Medulla oblongata (tissue), 1 donor: ENCODE data around the gene PRKCE.
A peak's percentile ranks its signal among the peaks of the same experiment; 100 is the strongest.

Experiments
- DNase-seq: peaks from one replicate; pipeline ENCODE4 v3.0.0-alpha.2; 2015; ENCODE audit errors: extremely low spot score

Gene PRKCE

GRCh38 chr2:46167924-46168323, 516.4 kb downstream of the PRKCE start:
- no peak for DNase-seq

DNA sequence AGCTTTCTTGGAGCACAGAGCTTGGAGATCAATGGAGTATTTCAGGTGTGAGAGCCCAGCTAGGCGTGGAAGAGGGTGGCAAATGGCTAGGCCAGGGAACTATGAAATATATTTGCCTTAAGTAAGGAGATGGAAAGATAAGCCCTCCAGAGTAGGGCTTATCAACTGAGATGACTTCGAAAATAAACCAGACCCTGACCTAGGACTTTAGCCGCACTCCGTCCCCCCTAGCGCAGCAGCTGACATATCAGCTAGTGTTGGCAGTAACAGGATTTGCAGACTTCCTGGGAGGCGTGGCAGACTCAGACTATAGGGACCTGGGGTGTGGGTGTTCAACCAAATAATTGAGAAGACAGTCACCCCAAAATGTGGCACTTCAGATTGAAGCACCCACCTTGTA, 518.0 kb downstream of the PRKCE start:
- DNase-seq, result no peak

DNA sequence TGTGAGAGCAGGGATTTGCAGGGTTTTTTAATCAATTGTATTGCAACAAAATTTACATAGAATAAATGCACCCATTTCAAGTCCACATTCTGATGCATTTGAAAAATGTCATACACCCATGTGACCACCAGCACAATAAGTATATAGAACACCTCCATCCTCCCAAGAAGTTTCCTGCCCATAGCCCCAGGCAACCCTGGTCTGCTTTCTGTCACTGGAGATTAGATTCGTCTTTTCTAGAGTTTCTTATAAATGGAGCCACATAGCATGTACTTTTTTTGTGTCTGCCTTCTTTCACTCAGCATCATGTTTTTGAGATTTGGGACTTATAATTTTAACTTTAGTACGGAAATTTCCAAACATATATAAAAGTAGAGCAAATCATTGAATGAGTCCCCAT, 518.6 kb downstream of the PRKCE start:
- DNase-seq, result no peak

DNA sequence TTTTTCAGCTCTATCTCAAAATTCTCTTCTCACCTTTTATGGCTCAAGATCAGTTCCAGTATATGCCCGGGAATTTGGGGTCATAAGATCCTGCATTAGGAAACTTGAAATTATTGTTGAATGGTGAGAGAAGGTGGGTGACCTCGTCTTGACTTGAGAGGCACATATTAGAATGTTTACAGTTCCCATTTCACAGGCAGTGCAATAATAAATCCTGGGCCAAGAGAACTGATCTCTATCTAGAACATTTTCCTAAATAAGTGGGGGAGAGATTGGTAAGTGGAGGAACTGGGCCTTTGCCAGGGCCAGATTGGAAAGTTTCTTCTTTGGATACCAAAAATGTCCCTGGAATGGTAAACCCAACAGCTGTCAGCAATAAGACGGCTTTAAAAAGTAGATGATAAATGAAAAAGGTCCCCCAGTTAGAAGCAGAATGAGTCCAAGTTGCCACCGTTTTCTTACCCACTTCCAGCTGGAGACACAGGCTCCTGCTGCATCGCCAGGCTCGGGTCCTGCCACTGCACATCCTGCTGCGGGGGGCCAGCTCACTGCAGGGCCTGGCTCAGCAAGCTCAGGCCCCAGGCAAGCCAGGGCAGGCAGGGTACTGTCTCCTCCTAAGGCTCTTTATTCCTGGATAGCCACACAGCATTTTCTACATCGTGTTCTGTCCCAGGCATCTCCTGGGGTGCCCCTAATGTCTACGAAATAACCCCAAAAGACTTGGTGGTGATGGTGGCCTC, 519.3 kb downstream of the PRKCE start:
- DNase-seq, result no peak

- no peak for DNase-seq
These were observed 520.0 kb downstream of the PRKCE start for GRCh38 chr2:46171411-46171953.

GRCh38 chr2:46171996-46172546, 520.6 kb downstream of the PRKCE start:
- no peak for DNase-seq

GRCh38 chr2:46173030-46173429, 521.6 kb downstream of the PRKCE start:
- no peak for DNase-seq

DNA sequence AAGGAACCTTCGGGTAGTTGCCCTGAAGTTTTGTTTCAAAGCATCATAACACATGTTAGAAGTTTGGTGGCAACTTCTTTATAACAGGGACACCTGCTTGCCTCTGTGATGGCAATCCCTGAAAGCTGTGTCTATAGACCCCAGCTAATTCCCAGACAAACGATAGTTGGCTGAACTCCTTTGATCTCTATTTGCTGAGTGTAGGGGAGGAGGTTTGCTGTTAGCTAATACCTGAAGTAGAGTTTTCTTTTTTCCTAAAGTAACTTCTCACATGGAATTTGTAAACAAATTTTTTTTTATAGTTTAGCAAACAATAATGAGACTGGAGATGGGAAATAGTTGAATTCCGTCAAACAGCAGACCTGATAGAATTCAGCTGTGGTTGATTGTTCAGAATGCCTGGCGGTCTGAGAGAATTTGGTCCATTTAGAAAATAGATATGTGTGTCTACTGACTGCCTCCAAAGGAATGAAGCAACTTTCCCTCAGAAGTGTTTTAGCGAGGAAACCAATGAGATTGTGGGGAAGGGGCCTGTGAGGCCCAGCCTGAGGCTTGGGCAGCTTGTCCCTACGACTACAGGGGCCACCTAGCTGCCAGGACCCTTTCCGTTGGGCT, 522.3 kb downstream of the PRKCE start:
- DNase-seq, result no peak

DNA sequence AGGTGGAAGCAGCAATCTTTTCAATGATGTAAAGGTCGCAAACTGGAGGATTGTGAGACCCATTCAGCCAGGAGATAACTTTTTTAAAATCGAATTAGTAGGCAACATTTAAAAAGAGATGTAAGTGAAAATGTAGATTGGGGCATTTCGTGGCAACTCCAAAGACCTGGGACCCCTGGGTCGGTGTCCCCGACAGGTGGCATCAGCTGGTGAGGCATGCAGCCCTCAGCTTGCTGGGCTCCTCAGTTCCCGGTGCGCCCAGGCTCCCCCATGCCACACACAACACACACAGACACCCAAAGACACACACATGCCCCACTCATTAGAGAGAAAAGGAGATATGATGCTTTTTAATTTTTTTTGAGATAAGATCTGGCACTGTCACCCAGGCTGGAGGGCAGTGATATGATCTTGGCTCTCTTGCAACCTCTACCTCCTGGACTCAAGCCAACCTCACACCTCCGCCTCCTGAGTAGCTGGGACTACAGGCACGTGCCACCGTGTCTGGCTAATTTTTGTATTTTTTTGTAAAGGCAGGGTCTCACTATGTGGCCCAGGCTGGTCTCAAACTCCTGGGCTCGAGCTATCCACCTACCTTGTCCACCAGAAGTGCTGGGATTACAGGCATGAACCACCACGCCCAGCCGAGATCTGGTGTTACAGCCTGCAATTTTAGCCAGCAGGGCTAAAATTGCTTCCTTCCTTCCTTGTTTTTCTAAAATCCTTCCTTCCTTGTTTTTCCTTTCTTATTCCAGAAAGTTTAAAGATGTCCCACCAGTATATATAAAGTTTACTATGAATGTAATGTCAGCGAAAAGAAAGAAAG, 523.1 kb downstream of the PRKCE start:
- DNase-seq, result no peak

GRCh38 chr2:46175419-46175818, 523.9 kb downstream of the PRKCE start:
- no peak for DNase-seq

DNA sequence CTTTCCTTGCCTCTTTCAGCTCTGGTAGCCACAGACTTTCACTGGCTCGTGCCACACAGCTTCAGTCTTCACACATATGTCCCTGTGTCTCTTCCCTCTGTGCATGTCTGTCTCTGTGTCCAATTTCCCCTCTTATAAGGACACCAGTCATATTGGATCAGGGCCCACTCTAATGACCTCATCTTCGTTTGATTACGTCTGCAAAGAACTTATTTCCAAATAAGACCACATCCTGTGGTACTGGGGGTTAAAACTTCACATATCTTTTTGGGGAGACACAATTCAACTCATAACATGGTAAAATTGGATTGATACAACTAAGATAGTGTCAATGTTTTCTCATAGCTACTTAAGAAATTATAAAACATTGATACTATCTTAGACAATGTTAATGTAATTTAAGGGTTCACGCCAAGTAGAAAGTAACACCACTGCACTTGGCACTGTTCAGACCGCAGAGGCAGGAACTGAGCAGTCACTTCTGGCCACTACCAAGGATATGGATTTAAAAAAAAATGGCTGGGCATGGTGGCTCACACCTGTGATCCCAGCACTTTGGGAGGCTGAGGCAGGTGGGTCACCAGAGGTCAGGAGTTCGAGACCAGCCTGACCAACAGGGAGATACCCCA, 526.1 kb downstream of the PRKCE start:
- DNase-seq, result no peak

- DNase-seq, result no peak
These were observed 527.7 kb downstream of the PRKCE start for GRCh38 chr2:46179037-46179621.

DNA sequence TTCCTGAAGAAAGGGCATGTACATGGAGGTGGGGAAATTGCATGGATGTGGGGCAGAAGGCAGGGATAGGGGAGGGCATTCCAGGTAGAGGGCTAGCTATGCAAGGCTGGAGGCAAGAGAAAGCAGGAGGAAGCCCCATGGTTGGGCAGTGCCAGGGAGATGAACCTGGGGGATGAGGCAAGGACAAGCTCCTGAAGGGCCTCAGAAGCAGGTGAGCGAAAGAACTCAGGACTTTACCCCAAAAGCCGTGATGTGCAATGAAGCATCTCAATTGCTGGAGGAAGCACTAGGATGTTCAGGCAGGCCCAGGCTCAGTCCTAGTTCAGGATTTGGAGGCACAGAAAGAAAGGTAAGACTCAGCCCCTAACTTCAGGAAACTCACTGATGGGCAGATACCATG, 528.7 kb downstream of the PRKCE start:
- no peak for DNase-seq

GRCh38 chr2:46181306-46181705, 529.8 kb downstream of the PRKCE start:
- no peak for DNase-seq

DNA sequence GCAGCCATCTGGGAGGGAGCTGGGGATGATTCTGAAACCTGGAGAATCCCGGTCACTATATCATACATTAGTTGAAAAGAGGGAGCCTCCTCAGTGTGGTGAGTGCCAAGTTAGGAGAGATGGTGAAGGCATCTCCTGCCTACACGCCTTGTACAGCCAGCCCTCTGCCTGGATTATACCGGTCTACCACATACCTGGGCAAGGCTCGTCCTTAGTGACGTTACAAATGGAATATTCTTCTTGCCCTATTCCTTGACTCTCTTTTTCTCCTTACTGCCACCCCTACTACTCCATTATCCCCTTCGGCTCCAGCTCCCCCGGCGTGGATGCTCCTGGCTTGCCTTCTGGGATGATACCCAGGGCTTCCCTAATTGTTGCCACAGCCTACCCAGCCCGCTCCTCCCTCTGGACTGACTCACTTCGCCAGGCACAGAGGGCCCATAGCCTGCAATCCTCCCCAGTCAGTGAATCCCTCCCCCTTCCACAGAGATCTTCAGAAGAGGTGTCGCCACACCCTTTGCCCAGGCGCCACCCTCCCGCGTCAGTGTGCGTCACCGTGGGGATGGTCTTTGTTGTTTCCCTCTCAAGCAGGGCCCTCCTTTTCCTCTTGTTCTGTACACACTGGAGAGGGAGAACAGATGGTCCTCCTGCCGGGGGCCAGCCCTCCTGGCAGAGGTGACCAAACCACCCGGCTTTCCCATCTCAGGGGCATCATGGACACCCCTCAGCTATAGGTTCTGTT, 530.5 kb downstream of the PRKCE start:
- no peak for DNase-seq

- DNase-seq, result no peak
These were observed 532.0 kb downstream of the PRKCE start for GRCh38 chr2:46183426-46183825.

DNA sequence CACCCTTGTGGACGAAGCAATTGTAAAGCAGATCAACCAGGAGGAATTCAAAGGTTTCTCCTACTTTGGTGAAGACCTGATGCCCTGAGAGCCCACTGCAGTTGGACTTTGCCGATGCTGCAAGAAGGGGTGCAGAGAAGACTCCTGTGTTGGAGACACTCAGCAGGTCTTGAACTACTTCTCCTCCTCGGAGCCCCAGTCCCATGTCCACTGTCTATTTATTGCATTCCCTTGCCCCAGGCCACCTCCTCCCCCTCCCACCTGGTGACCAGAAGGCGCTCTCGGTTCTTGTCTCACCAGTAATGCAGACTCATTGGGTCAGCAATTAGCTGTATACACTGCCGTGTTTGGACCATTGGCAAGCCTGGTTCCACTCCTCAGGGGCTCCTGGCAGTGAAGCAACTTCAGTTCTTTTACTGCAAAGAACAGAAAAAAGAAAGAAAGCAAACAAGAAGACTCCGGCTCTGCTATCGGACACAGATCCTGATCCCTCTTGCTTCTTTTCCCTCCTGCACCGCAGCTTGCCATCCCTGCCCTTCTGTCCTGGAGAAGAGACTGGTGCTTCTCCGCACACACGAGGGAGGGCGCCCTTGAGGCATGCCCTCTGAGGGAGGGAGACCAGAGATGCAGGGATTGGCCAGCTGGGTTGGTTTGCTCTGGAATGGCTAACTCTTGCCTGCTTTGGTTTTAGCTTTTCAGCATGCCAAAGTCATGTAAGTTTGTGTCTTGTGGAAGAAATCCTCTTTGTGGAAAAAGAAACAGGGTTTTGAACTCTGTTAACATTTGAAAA, 533.5 kb downstream of the PRKCE start:
- no peak for DNase-seq

- DNase-seq, result peak; percentile 40
These were observed 535.7 kb downstream of the PRKCE start for GRCh38 chr2:46187112-46187618.

- peak; percentile 24 for DNase-seq
These were observed 536.7 kb downstream of the PRKCE start for GRCh38 chr2:46188041-46188716.
